HG02588 (cell line): ENCODE measurements around the gene WDR26.
A peak's percentile ranks its signal among the peaks of the same experiment; 100 is the strongest.
"Not testable (repeated sequence)": the region's sequence is repeated elsewhere in the genome, so short reads cannot be mapped to it uniquely, and the experiment has no call there.

Experiments
- ATAC-seq: cut with Tn5 transposase; IDR thresholded peaks from one replicate; pipeline ENCODE4 v1.9.1; 2021; ENCODE audit warnings: mild to moderate bottlenecking, moderate library complexity; ENCODE audit not compliant: unreplicated experiment

Gene WDR26

DNA sequence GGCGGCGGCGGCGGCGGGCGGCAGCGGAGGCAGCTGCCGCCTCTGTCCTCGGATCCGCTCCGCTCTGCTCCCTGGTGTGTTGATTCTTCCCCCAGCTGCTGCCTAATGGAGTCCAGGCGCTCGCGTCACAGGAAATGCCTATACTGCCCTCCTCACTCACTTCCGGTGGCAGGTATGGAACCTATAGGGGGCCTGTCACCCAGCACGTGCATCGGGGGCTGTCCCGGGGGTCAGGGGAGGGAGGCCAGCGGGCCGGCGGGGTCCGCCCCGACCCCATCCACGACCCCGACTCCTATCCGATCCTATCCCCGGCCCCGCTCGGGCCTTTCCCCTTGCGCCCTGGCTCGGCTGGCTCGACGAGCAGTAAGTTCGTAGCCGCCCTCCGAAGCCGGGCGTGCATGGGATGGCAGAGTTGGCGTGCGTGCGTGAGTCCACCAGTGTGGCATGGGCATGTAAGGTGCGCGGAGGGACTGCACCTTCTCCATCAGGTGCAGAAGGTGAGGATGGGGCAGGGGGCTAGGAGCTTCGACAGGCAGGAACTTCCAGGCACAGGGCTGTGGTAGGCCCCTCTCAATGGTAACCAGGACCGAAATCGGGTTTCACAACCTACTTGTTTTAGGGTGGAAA, at the start of gene WDR26:
Gene WDR26 (minus strand): TSS at position 107 of the 627 bp plus-strand sequence.
- ATAC-seq: peak; percentile 88

- not testable (repeated sequence) for ATAC-seq
Observed at GRCh38 chr1:224483206-224483605, 48.6 kb upstream of the WDR26 start.

- no peak for ATAC-seq
Observed at GRCh38 chr1:224482619-224483018, 48.0 kb upstream of the WDR26 start.

- no peak for ATAC-seq
Observed at GRCh38 chr1:224481601-224482000, 47.0 kb upstream of the WDR26 start.

DNA sequence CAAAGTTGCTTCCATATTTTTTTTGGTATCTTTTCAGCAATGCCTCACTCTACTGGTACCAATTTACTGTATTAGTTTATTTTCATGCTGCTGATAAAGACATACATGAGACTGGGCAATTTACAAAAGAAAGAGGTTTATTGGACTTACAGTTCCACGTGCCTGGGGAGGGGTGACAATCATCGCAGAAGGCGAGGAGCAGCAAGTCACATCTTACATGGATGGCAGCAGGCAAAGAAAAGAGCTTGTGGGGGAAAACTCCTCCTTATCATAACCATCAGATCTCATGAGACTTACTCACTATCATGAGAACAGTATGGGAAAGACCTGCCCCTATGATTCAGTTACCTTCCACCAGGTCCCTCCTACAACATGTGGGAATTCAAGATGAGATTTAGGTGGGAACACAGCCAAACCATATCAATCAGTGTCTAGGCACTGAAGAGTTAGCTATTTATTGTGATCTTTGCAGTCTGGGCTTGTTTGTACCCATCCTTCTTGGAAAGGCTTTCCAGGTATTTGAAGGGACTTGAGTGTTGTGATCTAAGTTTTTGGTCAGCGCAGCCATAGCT, 46.4 kb upstream of the WDR26 start:
- not testable (repeated sequence) for ATAC-seq

GRCh38 chr1:224480200-224480599, 45.6 kb upstream of the WDR26 start:
- not testable (repeated sequence) for ATAC-seq

GRCh38 chr1:224472806-224473205, 38.2 kb upstream of the WDR26 start:
- no peak for ATAC-seq

DNA sequence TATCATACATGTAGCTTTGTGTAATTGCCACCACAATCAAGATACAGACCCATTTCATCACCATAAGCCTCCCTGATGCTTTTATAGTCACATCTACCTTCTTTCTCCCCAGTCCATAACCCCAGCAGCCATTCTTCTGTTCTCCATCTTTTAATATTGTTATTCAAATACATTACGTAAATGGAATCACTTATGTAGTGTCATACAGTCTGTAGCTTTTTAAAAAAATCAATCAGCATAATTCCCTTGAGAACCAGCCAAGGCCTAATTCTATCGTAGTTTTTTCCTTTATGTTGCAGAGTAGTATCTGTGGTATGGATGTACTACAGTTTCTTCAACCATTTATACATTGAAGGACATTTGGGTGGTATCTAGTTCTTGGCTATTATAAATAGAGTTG, 31.6 kb upstream of the WDR26 start:
- no peak for ATAC-seq

DNA sequence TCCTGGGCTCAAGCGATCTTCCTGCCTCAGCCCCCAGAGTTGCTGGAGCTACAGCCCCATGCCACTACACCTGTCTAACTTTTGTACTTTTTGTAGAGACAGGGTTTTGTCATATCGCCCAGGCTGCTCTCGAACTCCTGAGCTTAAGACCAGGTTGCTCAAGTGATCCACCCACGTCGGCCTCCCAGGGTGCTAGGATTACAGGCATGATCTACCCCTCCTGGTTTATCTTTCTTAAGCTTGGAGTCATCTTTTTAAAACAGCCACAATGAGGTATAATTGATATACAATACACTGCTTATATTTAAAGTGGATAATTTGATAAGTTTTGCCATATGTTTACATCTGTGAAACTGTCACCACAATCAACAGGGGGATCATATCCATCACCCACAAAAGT, 25.4 kb upstream of the WDR26 start:
- ATAC-seq: no peak

DNA sequence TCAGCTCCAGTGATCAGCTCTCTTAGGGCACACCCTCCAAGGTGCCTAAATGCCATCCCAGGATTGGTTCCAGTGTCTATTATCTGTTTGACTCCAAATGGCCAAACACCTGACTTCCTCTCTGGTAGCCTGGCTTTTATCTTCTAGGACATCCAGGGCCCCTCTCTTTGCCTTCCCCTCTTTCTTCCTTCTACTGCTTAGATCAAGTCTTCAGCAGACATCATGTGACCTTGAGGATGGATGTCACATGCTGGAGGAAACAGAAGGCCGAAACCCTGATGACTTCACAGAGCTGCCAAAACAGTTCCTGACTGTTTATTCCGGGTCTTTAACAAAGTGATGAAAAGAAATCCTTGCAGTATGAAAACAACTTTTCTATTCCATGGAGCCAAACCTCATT, 24.4 kb upstream of the WDR26 start:
- no peak for ATAC-seq

DNA sequence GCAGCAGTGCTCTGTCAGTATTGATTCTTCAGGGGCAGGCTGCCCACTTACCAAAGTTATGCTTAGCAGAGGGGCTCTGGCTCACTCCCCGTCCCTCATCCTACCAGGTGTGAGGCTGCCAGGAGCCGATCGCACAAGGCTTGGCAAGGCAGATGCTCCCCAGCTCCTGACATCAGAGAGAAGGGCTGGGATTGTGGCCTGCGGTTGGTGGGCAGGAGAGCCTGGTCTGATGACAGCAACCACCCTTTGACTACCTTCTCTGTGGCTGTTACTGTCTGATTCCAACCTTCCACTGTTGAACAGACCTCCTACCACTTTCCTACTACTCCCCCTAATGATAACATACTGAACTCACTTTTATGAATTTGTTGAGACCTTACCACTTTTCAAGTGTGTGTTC, 23.7 kb upstream of the WDR26 start:
- ATAC-seq: no peak

GRCh38 chr1:224457782-224458144, 23.2 kb upstream of the WDR26 start:
- ATAC-seq: no peak

DNA sequence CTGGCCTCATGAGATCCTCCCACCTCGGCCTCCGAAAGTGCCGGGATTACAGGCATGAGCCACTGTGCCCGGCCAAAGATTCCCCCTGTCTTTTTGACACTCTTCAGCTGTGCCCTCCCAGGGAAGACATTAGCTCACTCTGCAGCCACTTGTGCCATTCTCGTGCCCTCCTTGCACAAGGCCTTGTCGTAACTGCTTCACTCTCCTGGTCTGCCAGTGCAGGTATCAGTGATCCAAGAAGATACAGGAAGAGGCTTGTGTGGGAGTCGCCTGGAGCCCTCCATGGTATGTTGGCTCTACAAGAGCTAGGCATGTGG, 22.0 kb upstream of the WDR26 start:
- no peak for ATAC-seq

GRCh38 chr1:224454402-224455055, 19.9 kb upstream of the WDR26 start:
- no peak for ATAC-seq

- ATAC-seq: no peak
Observed at GRCh38 chr1:224450561-224451350, 16.2 kb upstream of the WDR26 start.

DNA sequence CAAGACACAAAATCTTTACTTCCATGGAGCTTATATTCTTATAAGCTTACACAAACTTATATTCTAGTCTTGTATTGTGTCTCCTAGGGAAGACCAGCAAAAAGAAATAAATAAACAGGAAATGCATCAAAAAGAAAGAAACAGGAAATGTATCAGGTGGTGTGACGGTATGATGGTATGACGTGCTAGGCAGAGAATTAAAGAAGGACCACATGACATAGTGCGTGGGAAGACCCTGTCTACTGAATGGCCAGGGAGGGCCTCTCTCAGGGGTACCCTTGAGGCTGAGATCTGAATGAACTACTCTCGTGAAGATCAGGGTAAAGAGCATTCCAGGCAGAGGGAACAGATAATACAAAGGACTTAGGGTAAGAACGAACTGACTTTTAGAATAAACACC, 15.6 kb upstream of the WDR26 start:
- ATAC-seq: no peak

DNA sequence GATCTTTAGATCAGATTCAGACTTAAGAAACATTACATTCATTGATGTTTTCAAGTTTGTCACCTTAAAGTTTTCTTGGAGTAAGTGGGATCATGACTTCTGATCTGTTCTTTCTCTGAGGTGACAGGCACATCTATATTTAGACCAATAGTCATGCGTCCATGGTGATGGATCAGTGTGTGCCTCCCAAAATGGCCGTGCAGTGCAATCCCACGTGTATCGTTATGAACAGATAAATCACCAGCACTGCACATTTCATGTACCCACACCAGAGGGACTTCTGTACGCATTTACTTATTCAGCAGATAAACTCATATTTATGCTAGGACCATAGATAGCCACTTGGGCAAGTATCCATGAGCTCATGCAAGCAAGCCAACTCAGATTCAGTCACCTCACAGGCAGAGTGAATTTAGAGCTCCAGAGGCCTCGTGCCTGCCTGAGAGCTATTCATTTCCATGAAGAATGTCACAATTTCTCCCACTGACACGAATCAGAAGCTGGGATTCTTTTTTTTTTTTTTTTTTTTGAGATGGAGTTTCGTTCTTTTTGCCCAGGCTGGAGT, 13.9 kb upstream of the WDR26 start:
- ATAC-seq: no peak

- no peak for ATAC-seq
Observed at GRCh38 chr1:224447971-224448370, 13.4 kb upstream of the WDR26 start.

DNA sequence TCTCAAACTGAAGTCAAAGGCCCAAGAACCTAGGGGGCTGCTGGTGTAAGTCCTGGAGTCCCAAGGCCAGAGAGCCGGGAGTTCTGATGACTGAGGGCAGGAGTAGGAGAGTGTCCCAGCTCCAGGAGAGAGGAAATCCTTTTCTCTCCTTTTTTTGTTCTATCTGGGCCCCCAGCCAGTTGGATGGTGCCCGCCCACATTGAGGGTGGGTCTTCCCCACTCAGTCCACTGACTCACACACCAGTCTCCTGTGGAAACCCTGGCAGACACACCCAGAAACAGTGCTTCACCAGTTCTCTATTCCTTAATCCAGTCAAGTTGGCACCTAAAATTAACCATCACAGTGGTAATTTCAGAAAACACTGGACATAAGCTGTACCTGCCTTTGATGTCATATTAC, 12.7 kb upstream of the WDR26 start:
- ATAC-seq: no peak

DNA sequence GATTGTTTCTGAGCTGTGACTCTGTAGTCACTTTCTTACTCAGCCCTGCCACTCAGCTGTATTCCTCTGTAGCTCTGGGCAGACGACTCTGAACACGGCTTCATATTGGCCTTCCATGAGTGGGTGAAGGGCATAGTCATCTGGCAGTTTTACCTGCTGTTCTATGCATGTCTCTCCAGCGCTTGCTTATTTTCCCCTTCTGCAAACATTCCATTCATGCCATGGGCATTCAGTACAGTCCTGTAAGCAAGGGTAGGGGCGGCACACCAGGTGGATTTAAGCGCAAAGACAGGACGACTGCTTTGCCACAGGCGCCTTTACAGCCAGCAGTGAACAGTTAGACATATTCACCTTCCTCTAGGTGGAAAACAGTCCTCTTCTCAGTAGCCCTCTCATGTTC, 4.4 kb upstream of the WDR26 start:
- ATAC-seq: no peak

DNA sequence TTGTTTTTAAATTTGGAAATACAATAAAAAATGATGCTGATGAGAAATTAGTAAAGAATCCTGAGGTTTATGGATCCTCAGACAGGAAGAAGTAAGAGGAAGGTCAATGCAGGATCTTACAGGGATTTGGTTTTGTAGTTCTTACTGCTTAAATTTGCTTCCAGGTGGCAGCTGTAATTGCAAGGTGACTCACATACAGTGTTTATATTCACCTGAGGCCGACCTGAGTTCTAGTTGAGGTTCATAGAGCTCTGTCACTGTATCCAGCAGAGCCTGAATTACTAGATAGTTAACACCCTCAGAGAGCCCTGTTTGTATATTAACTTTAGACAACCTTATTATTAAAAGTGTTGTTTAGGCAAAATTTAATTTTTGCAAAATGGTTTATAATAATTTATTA, 1.4 kb upstream of the WDR26 start:
- ATAC-seq: no peak

DNA sequence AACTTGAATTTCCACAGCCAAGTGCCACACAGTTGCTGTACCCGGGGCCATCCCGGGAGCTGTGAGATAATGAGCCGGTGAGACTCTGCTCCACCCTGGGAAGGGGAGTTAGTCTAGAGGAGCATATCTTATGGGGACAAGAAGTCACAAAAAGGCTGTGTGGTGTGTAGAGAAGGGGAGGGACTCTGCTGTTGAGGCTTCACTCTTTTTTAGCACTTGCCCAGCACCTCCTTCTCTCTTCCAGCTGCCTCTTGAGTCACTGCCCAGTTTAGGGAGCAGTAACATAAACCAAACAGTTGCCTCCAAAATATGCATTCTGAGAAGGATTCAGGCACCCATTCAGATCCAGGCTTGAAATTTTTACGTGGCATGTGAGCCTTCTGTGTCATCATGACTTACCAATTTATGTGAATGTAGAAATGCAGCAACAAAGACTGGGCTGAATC, 744 bp upstream of the WDR26 start:
- peak; percentile 11 for ATAC-seq
